GM18526 (cell line): ENCODE measurements around the gene BEST4.
A peak's percentile ranks its signal among the peaks of the same experiment; 100 is the strongest.

Source experiments
- POLR2A ChIP-seq: IDR thresholded peaks from 3 replicates; pipeline ENCODE4 v1.6.1; 2011; ENCODE audit not compliant: insufficient read length; ENCODE audit errors: extremely low read depth

Gene BEST4

DNA sequence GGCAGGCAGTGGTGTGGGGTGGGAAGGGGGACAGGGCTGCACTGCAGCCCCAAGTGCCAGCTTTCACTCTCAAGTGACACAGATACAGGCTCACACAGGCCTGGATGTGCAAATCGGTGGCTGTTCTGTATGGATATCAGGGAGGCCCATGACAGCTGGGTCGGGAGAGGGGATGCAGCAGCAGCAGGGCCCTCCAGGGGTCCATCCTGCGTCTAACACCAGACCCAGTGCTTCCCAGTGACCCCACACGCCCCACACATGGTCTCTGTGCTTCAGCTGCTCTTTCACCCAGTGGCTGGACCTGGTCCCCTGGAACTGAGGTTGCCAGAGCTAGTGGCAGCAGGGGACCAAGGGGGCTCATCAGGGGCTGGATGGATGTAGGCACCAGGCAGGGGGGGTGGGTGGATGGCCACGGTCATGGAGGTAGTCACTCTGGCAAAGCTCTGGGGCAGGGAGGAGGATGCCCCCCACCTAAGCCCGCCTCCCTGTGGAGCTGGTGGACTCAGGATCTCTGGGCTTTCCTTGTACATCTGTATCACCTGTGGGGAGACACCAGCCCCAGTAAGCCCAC is 34.2 kb upstream of the BEST4 start:
- no peak for TF ChIP-seq POLR2A

DNA sequence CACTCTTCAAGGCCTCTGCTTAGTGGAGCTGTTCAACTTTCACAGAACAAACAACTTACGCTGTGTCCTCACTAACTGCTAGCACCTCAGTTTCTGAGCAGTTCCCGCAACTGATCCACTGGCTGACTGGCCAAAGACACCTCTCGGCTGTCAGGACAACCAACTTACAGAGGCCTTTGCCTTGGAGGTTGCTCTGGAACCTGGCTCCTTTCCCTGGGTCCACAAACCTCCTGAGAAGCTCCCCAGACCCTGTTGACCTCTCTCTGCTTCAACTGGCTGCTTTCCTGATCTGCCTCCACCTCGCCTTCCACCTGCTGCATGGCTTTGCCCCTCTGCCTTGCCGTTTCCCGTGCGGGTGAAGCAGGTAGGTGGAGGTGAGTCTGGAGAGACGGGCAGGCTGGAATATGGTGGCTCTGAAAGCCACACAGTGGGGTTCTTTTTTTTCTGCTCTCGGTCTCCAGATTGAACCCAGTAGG is 33.3 kb upstream of the BEST4 start:
- TF ChIP-seq POLR2A, result no peak

DNA sequence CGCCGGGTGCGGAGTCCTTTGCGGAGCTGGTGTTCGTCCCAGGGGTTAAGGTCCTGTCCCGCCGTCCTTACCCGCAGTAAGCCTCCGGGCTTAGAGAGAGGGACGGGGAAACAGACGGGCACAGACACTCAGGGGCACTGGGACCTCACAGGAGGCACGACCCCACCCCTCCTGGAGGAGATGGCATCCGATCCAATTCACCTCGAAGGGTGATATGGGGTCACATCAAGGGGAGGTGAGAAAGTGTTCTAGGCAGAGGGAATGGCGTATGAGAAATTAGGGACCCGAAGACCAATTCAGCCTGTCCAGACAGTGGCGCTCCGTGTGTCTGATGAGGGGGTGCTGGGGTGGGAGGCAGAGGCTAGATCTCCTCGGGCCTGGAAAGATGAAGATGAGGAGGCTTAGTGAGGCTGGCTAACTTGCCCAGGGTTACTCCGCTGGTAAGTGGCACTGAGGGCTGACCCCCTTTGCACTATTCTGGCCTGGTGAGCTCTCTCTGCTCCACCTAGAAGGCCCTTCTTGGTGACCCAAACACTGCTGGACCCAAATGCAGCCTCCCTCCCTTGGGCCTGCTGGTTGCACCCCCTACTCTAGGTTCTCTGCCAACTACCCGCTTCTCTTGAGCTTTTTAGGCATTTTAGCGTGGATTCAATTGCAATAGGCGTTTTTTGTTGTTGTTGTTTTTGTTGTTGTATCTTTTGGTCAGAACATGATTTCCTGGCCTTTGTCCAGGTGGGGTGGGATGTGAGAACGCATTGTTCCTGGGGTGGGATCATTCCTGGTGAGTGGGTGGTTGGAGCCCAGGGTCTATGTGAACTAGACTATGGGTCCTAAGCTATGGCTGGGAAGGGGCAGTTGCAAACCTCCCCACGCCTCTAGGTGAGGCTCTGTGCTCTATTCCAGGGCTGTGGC is 32.6 kb upstream of the BEST4 start:
- no peak for TF ChIP-seq POLR2A

DNA sequence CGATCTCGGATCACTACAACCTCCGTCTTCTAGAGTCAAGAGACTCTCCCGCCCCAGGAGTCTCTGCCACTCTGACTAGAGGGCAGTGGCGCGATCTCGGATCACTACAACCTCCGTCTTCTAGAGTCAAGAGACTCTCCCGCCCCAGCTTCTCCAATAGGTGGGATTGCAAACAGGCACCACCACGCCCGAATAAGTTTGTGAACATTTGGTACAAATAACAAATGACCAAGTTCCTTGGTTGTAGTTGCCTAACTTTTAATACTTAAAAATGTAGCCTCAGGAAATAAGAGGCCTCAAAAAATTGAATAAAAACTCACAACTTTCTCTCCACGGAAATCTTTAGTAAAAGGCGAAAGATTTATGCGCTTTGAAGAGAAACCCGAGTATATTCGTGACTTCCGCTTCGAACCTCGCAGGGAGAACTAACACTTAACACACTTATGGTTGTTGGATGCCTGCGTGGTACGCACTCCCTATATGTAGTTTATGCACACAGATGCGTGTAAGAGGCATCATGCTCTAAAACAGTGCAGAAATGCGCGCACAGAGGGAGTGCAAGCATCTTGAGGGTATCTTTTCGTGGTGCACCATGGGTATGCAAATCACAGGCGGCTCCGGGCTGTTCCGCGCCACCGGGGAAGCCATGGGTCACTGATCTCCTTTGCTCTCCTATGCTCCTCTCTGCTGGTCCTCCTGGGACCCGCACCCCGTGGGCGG is 31.8 kb upstream of the BEST4 start:
- TF ChIP-seq POLR2A, result peak; percentile 99

DNA sequence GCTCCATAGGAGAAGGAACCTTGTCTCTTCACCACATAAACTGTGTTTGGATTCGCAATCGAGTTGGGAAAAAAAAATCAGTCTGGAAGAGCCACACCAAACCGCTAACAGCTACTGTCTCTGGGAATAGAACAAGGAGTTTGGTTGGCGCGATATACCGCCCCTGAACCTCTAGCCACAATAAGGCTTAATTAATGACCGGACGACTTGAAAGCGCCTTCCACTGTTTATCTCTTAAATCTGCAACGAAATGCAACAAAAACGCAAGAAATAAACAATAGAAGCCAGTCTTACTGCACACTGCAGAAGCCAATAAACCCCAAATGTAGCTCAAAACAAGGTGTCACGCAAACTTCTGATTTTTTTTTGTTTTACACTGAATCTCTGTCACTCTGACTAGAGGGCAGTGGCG is 31.2 kb upstream of the BEST4 start:
- TF ChIP-seq POLR2A, result no peak

DNA sequence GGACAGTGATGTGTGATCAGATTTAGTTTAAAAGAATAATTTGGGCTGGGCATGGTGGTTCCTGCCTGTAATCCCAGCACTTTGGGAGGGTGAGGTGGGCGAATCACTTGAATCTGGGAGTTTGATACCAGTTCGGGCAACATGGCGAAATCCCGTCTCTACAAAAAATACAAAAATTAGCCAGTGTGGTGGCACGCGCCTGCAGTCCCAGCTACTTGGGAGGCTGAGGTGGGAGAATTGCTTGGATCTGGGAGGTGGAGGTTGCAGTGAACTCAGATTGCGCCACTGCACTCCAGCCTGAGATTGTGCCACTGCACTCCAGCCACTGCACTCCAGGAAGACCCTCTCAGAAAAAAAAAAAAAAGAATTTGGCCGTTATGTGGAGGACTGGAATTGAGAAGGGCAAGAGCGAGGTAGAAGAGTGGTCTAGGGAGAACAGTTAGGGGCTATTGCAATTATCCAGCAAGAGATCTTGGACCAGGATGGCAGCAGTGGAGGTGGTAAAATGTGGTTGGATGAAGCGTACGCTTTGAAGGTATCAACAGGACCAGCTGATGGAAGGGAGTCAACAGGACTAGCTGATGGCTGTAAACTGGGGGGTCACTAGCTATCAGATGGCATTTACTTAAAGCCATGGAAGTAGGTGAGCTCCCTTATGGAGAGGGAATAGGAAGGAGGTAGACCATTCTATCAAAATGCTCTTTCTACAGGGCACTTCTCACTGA is 30.0 kb upstream of the BEST4 start:
- TF ChIP-seq POLR2A, result no peak

DNA sequence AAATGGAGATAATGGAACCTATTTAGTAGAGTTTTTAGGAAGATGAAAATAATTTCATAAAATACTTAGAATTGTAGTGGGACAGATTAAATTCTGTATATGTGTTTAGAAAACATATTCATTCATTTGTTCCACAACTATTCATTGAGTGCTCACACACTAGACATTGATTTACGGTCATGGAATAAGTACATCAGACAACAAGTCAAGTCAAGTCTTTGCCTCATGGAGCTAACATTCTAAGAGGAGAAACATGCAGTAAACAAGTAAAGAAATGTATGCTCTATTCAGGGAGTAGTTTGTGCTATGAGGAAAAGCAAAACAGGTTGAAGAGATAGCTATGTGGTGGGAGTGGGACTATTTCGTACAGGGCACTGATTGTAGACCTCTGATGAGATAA is 29.3 kb upstream of the BEST4 start:
- TF ChIP-seq POLR2A, result no peak

DNA sequence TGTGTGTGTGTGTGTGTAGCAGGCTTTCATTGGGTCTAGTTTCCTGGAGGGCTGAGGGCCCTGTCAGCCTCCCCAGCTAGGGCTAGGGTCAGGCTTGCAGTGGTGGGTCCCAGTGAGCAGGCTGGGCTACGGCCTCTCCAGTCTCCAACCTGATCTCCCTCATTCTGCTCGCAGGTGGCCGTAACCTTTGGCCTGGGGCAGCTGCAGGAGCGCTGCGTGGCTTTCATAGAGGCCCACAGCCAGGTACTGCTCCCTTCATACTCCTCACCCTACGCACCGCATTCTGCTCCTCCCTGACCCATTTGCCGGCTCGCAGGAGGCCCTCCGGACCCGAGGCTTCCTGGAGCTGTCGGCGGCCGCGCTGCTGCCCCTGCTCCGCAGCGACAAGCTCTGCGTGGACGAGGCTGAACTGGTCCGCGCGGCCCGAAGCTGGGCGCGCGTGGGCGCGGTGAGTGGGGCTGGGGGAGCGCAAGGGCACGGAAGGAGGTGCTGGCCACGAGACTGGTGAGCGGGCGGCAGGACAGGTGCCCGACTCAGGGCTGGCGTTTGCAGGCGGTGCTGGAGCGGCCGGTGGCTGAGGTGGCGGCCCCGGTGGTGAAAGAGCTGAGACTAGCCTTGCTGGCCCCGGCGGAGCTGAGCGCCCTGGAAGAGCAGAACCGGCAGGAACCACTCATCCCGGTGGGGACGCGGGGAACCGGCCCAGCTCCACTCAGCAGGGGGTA is 25.0 kb upstream of the BEST4 start:
- TF ChIP-seq POLR2A, result no peak

DNA sequence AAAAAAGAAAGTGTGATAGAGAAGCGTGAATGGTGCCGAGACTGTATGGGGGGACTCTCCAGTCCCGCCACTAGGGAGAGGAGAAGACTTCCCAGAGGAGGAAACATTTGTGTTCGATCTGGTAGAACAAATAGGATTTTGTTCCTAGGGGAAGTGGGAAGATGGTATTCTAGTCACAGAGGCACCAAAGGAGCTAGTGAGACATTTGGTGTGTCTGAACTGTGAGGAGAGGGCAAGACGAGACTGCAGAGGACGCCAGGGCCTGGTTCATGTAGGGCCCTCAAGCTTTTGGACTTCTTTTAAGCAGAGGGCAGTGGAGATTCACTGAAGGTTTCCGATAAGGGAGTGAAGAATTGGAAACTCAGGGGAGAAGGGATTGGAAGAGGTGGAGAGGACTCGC is 23.3 kb upstream of the BEST4 start:
- no peak for TF ChIP-seq POLR2A

DNA sequence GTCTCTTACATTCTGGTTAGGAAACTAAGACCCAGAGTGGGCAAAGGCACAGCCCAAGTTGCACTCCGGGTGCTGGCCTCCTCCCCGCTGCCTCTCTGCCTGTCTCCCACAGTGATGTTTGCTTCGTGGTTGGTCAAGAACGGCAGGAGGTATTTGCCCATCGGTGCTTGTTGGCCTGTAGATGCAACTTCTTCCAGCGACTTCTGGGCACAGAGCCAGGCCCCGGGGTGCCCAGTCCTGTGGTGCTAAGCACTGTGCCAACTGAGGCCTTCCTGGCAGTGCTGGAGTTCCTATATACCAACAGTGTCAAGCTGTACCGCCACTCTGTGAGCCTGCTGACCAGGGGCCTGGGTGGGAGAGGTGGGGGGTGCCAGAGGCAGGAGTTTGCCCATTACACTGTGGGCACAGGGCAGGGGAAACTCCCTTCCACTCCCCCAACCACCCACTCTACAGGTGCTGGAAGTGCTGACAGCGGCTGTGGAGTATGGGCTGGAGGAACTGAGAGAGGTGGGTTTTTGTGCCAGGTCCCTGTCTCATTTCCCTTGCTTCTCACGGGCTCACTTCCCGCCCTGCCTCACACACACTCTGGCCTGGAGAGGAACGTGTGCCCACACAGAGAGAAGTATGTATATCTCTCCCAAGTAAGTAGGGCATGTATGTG is 22.3 kb upstream of the BEST4 start:
- TF ChIP-seq POLR2A, result peak; percentile 15

DNA sequence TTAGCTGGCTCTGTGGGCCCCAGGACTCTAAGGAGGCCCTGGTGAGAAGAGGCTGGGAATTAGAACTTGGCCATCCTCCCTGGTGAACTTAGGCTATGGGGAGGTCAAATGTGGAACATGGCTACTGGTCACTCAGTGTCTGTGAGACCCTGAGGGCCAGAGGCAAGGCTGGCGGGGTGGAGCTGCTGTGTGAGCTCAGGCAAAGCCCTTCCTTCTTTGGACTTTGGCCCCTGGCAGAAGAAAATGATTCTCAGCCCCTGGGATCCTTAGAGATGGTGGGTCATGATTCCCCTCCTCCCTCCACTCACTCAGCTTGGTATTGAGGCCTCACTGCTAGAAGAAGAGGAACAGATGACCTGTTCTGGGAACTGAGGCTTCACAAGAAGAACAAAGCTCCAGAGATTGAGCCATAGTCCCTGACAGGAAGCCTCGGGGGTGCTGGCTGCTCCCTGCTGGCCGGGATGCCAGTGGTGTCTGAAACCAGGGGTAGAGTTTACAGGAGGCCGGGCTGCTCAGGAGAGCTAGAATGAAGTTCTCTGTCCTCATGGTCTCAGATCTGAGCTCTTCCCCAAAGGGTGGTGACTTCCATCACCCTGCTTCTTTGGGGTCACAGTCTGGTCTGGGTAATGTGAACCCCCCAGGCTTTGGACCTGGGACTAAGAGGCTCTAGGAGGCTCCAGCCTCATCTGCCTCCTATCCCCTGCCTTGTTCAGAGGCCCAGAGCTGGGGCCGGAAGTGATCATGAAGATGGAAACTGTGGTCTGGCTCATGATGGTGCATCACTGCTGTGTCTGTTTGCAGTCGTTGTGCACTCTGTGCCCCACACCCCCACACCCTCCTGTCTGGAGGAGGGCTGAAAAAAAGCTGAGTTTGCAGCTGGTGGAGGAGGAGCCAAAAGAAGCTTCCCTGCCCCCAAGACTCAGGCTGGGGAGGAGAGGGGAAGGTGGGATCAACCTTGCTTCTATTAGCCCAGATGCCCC is 21.3 kb upstream of the BEST4 start:
- TF ChIP-seq POLR2A, result peak; percentile 29

DNA sequence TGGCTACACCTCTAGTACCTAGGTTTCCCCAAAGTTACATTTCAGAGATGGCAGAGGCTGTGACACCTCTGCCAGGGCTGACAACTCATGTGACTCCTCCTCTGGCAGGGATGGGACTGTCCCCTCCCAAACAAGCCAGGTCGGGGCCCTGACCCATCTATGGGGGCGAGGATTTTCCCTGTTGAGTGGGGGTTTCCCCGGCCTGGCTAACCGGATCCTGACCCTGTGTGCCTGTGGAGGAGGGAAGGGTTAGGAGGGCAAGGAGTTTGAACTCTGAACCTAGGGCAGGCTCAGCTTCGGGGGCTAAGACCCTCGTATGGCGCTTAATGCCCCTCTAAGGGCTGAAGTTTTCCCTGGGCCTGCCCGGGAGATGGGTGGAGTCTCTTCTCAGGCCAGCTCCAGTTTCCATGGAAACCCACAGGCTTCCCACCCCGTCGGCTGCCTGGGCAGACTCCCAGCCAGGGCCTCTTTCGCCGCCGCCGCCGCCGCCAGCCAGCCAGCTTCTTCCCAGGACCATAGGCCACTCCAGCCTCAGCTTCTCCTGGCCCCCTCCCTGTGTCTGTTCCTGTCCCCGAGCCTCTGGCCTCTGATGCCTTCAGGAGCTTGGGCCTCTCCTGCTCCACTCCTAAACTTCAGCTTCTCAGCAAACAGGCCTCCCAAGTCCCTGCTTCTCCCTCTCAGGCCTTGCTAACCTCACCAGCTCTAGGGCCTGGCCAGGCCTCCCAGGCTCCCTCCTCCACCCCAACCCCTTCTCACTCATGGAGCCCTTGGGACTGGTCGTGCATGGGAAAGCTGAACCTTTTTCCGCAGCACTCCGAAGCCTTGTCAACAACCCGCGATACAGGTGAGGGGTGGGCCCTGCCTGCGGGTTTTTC is 20.3 kb upstream of the BEST4 start, which contains the start of gene BTBD19:
TSS of gene BTBD19 (plus strand) at position 461 of the 875 bp plus-strand sequence. CDS start at position 759, 298 bp downstream.
- no peak for TF ChIP-seq POLR2A
